Adipocyte (in vitro differentiated cells): Measurements from ENCODE around the gene MICAL1.

Experiments used
- DNase-seq: peaks from one replicate; pipeline ENCODE4 v3.0.0-alpha.2; 2015; ENCODE audit warnings: low read depth
- H3K27me3 ChIP-seq: replicated peaks from 2 replicates; pipeline ENCODE4 v1.7.0; 2013; ENCODE audit warnings: mild to moderate bottlenecking, low read length, moderate library complexity; ENCODE audit not compliant: control insufficient read depth, insufficient read depth
- H3K36me3 ChIP-seq: 2 replicates; pipeline ENCODE4 v1.7.0; 2013; ENCODE audit warnings: low read length, mild to moderate bottlenecking, moderate library complexity; ENCODE audit not compliant: control insufficient read depth, insufficient read depth, severe bottlenecking
- H3K4me1 ChIP-seq: 2 replicates; pipeline ENCODE4 v1.7.0; 2013; ENCODE audit warnings: mild to moderate bottlenecking, low read length, moderate library complexity; ENCODE audit not compliant: control insufficient read depth, insufficient read depth
- H3K4me3 ChIP-seq: 2 replicates; pipeline ENCODE4 v1.7.0; 2013; ENCODE audit warnings: mild to moderate bottlenecking, low read length, moderate library complexity
- H3K9ac ChIP-seq: 2 replicates; pipeline ENCODE4 v1.7.0; 2013; ENCODE audit warnings: mild to moderate bottlenecking, low read length, moderate library complexity
- H3K9me3 ChIP-seq: 2 replicates; pipeline ENCODE4 v1.7.0; 2013; ENCODE audit warnings: mild to moderate bottlenecking, low read length, moderate library complexity; ENCODE audit not compliant: control insufficient read depth

MICAL1 gene

DNA sequence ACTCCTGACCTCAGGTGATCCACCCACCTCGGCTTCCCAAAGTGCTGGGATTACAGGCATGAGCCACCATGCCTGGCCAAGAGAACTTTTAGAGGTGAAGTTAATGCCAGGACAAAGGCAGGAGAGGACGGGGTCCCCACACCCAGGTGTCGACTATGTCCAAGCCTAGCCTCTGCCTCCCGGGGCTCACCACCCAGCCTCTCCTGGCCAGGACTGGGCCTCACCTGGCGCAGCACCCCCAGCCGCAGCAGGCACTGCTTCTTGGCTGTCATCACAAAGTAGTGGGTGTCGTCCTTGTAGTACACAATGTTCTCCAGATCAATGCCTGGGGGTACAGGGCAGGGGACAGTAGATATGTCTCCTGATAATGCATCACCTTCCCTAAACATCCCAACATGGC is 4.2 kb downstream of the MICAL1 start:
- Histone ChIP-seq H3K4me3 (no peak overlapping the region), H3K36me3 (peaks cover 14% of the 10 kb centered on the region)

DNA sequence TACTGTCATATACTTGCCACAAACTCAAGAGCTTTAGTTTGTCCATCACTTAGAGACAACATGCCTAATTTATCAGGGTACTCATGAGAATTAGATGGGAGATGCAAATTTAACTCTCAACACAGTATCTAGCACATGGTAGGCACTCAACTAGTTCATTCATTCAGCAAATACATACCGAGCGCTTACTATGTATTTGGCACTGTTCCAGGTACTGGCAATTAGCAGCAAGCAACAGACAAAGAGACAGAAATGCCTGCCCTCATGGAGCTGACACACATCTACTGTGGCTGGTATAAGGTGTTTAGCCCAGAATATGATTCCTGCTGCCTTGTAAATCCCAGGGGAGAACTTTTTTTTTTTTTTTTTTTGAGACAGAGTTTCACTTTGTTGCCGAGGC is 4.8 kb downstream of the MICAL1 start:
- H3K9ac ChIP-seq: no peak overlapping the region
- no peak overlapping the region for H3K4me3 ChIP-seq
- H3K4me1 ChIP-seq: peaks cover 9% of the 10 kb centered on the region
- no peaks in the 10 kb centered on the region for H3K27me3 ChIP-seq
- no peaks in the 10 kb centered on the region for H3K9me3 ChIP-seq
- no peak for DNase-seq
- peaks cover 20% of the 10 kb centered on the region for H3K36me3 ChIP-seq

More for the DNA sequence above, 4.2 kb downstream of the MICAL1 start:
- Histone ChIP-seq H3K4me1 (peaks cover 11% of the 10 kb centered on the region), H3K9ac (no peak overlapping the region), H3K9me3 (no peaks in the 10 kb centered on the region), H3K27me3 (no peaks in the 10 kb centered on the region)
- DNase-seq: no peak

DNA sequence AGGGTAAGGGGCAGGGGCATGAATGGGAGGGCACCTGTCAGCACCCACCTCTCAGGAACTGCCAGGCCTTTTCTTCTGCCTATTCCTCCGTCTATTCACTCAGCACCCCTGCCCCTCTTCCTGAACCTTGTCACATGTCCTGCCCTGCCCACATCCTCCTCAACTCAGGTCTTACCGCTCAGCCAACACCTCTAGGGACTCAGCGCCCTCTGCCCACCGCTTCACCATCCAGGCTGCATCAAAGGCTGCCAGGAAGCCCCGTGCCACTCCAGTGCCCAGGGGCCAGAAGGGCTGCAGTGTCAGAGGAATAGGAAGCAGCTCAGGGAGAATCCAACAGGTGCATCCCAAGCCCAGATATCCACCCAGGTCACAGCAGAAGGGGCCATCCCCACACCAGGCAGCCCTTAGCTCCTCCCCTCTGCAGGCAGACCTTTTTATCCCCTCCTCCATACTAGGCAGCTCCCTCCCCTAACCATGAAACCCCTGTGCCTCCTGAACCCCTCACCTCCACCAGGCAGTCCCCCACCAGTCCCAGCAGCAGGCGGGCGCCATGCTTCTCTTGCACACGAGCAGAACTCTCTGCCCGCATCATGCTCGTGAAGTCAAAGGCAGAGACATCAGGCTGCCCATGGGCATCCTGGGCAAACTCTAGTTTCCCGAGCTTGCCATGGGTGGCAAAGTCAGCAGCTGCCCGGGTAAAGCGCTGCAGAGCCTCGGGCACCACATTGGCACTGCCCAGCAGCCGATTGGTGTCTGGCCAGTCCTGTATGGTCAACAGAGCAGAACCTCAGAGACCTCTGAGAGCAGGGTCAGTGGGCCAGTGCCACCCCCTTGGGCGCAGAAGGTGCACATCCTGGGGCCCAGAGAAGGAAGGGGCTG is 5.5 kb downstream of the MICAL1 start:
- Histone ChIP-seq H3K4me1 (peaks cover 9% of the 10 kb centered on the region), H3K27me3 (no peaks in the 10 kb centered on the region), H3K4me3 (no peak overlapping the region), H3K9ac (no peak overlapping the region), H3K9me3 (no peaks in the 10 kb centered on the region), H3K36me3 (peaks cover 27% of the 10 kb centered on the region)
- no peak for DNase-seq

DNA sequence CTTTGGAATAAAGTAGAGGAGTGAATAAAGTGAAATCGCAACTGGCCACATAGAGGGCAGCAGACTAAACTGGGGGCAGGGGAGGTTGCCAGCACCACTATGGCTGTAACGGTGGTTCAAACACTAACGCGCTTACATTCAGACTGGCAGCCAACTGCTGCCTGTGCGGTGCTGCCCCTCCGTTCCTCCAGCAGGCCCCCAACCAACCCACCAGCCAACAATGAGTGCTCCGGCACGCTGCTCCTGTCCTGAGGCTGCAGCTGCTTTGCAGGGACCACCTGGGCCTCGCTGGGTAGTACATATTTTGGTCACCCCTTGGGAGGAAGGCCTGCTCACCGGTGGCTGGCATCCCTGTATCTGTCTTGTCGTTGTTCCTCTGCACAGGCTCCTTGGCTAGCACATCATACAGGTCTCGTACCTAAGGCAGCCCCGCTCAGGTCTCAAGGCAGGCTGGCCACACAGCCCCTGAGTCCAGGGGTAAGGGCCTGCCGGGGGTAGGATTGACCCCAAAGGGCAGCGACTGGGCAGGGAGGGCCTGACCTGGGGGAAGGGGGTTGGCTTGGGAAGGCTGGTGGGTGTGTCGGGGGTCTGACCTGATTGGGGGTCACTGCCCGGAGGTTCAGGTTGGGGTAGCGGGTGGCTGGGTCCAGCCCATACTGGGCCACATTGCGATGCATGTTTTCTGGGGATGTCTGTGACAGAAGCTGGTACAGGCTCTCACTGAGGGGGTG is 6.3 kb downstream of the MICAL1 start:
- no peak for DNase-seq

DNA sequence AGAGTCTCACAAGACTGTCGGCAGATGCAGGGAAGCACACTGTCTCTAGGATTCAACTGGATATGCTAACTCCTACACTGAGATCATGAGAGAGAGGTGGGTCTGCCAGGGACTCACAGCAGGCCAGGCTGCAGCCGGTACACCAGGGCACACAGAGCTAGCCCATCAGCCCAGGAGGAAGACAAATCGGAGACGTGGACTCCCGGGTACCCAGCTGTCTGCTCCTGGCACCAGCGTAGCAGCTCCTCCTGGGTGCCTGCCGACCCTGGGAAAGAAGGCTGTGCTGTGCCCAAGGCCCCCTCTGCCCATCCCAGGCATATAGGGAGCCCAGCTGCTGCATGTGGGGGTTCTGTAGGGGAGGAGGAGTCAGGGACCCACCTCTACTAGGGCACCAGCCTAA is 7.0 kb downstream of the MICAL1 start:
- Histone ChIP-seq H3K27me3 (no peaks in the 10 kb centered on the region), H3K9me3 (no peaks in the 10 kb centered on the region), H3K9ac (no peak overlapping the region), H3K4me3 (no peak overlapping the region), H3K36me3 (peaks cover 42% of the 10 kb centered on the region), H3K4me1 (no peaks in the 10 kb centered on the region)
- DNase-seq: no peak

More for the DNA sequence above, 6.3 kb downstream of the MICAL1 start:
- H3K4me1 ChIP-seq: peaks cover 4% of the 10 kb centered on the region
- H3K36me3 ChIP-seq: peaks cover 35% of the 10 kb centered on the region
- H3K27me3 ChIP-seq: no peaks in the 10 kb centered on the region
- no peak overlapping the region for H3K9ac ChIP-seq
- H3K9me3 ChIP-seq: no peaks in the 10 kb centered on the region
- H3K4me3 ChIP-seq: no peak overlapping the region

DNA sequence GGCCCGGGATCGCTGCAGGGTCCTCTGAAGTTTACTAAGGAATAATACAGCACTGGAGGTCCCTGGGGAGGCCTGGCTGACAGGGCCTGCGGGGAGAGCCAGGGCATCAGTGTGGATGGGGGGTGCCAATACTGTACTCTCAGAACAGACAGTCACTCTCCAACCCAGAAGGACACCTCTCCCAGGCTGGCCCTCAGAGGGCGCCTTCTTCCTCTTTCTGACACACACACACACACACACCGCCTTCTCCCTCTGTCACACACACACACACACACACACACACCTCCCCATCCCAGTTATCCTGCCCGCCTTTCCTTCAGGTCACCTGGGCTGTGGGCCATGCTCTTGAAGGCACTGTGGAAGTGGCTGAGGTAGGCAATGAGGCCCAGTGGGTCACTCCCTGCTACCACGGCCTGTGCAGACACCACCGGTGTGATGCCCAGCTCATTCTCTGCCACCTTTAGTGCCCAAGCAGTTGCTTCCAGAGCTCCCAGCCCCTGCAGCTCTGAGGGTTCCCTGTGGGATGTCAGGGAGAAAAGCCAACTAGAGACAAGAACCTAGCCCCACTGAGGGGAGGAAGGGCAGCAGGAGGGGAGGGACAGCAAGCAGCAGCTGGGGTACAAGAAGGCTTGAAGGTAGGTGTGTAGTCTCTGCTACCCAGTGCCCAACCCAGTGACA is 7.6 kb downstream of the MICAL1 start:
- H3K9ac ChIP-seq: no peak overlapping the region
- no peak for DNase-seq
- no peaks in the 10 kb centered on the region for H3K9me3 ChIP-seq
- no peak overlapping the region for H3K4me3 ChIP-seq
- H3K27me3 ChIP-seq: no peaks in the 10 kb centered on the region
- H3K4me1 ChIP-seq: no peaks in the 10 kb centered on the region
- H3K36me3 ChIP-seq: peaks cover 48% of the 10 kb centered on the region

DNA sequence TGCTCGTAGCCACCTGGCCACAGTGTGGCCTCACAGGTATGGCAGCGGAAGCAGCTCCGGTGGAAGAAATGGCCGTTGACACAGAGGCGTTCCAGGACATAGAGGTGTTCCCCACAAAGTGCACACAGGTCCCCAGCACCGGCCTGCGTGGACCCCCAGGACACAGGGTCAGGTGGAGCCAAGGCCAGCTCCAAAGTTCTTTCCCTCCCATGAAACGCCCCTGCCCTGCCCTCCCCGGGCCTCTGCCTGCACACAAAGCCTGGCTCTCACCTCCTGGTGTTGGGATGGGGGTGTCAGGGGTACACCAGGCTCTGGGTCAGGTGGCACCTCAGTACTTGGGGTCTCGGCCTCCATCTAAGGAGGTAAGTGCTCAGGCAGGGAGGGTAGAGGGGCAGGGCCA is 8.5 kb downstream of the MICAL1 start:
- Histone ChIP-seq H3K27me3 (no peaks in the 10 kb centered on the region), H3K9ac (no peak overlapping the region), H3K4me3 (no peak overlapping the region), H3K4me1 (no peaks in the 10 kb centered on the region), H3K9me3 (no peaks in the 10 kb centered on the region), H3K36me3 (peaks cover 46% of the 10 kb centered on the region)
- DNase-seq: no peak

DNA sequence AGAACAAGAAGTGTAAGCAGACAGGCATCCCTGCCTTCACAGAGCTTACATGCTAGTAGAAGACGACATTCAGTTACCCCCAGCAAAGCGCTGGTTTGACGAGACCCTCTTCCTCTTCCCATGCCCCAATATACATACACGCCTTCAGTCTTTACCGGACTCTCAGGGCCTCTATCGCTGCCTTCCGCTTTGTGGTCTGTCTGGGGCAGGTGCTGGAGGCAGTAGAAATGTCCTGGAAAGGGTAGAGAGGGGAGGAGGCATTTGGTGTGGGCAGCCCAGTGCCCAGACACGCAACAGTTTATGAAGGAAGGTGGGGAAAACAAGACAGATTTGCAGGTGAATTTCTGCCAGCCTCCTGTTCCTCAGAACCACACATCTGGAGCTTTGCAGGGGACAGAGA is 9.0 kb downstream of the MICAL1 start:
- H3K36me3 ChIP-seq: peaks cover 41% of the 10 kb centered on the region

DNA sequence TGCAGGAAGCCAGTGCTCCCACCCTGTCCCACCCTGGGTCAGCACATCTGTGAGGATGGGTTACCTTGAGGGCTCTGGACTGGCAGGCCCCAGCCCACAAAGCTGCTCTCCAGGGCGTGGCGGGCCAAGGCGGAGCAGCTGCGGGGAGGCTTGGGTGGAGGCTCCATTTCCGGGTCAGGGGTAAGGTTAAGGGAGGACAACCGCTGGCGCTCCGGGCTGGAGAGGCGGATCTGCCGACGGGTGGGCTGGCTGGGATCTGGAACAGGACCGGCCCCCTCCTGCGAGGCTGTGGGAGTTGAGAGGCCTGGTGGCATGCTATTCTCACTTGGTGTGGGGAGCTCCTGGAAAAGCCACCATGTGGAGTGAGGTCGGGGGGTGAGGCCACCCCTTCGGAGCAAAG is 9.5 kb downstream of the MICAL1 start:
- no peaks in the 10 kb centered on the region for H3K9me3 ChIP-seq
- H3K36me3 ChIP-seq: peaks cover 39% of the 10 kb centered on the region
- peaks cover 7% of the 10 kb centered on the region for H3K4me1 ChIP-seq
- H3K4me3 ChIP-seq: no peak overlapping the region
- H3K27me3 ChIP-seq: no peaks in the 10 kb centered on the region
- no peak overlapping the region for H3K9ac ChIP-seq
- DNase-seq: no peak

More for the DNA sequence above, 9.0 kb downstream of the MICAL1 start:
- no peak overlapping the region for H3K4me3 ChIP-seq
- H3K4me1 ChIP-seq: peaks cover 2% of the 10 kb centered on the region
- no peak for DNase-seq
- no peak overlapping the region for H3K9ac ChIP-seq
- H3K9me3 ChIP-seq: no peaks in the 10 kb centered on the region
- H3K27me3 ChIP-seq: no peaks in the 10 kb centered on the region

DNA sequence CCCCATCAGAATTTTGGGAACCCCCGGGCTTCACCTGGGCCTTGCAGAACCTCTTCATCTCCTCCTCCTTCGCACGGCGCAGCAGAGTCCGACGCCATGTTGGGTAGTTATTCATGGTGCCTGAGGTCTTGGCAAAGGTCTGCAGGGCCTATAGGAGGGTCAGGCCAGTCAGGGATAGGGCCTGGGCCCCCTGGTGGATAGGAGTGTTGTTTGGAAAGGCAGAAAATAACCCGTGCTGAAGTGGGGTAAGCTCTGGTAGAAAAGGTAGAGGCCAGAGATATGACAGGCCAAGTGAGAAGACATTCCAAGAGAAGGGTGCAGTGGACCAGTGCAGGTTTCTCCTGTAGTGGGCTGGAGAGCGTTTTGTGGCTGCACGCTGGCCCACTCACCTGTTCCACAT is 10.2 kb downstream of the MICAL1 start:
- Histone ChIP-seq H3K4me3 (no peak overlapping the region), H3K27me3 (no peaks in the 10 kb centered on the region), H3K36me3 (peaks cover 39% of the 10 kb centered on the region), H3K4me1 (peaks cover 7% of the 10 kb centered on the region), H3K9ac (no peak overlapping the region), H3K9me3 (no peaks in the 10 kb centered on the region)
- DNase-seq: no peak

DNA sequence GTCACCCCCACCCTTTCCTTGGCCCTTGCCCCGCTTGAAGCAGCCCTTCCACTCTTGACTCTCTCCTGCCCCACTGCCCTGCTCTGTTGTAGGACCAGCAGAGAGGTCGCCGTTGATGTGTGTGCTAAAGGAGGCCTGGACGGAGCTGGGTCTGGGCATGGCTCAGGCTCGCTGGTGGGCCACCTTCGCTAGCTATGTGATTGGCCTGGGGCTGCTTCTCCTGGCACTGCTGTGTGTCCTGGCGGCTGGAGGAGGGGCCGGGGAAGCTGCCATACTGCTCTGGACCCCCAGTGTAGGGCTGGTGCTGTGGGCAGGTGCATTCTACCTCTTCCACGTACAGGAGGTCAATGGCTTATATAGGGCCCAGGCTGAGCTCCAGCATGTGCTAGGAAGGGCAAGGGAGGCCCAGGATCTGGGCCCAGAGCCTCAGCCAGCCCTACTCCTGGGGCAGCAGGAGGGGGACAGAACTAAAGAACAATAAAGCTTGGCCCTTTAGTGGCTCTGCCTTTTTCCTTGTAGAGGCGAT is 12.1 kb downstream of the MICAL1 start:
- Histone ChIP-seq H3K9me3 (no peaks in the 10 kb centered on the region), H3K4me3 (no peak overlapping the region), H3K27me3 (no peaks in the 10 kb centered on the region), H3K36me3 (peaks cover 39% of the 10 kb centered on the region), H3K4me1 (peaks cover 19% of the 10 kb centered on the region), H3K9ac (no peak overlapping the region)
- no peak for DNase-seq
